Endothelial cell of umbilical vein (primary cell): Measurements from ENCODE around the gene AZI2. TPM values are rescaled to one million over a fixed set of nuclear protein-coding genes. Genes with fewer than 3 reads are reported as not detected.

ENCODE experiments used
- BruUV-seq: library from RNA; stranded (reverse); fragments of 400-500 nt; replicated peaks from 2 replicates; lab custom pipeline; 2021; lab: Mats Ljungman, UMichigan
- CTCF ChIA-PET: fragments of 300-600, 350-600 bp; sonication (Branson Sonifier 250); formaldehyde crosslinking; loops from one replicate; lab custom pipeline; 2021; ENCODE audit warnings: antibody characterized with exemption, inconsistent platforms; lab: Charles Lee
- POLR2A ChIA-PET: fragments of 300-600, 350-600 bp; sonication (Branson Sonifier 250); formaldehyde crosslinking; loops from one replicate; lab custom pipeline; 2021; ENCODE audit warnings: antibody characterized with exemption, inconsistent platforms; lab: Charles Lee
- DNase-seq: peaks from one replicate; pipeline ENCODE4 v3.0.0-alpha.2; 2011; ENCODE audit warnings: low read depth, low spot score
- FAIRE-seq: peaks from 2 replicates; lab custom pipeline; 2011; peaks lifted over from hg19 to GRCh38; lab: Jason Lieb, UNC
- H2AFZ ChIP-seq: 2 replicates; pipeline ENCODE4 v1.6.0; 2012; ENCODE audit warnings: low read depth, low read length, control low read depth, inconsistent platforms
- H3K27ac ChIP-seq: 2 replicates; pipeline ENCODE4 v1.5.1; 2011; ENCODE audit warnings: low read depth, mild to moderate bottlenecking, control low read depth, low read length, moderate library complexity; ENCODE audit not compliant: insufficient read depth
- H3K27me3 ChIP-seq, 2 experiments: 2 replicates each; pipeline versions ENCODE4 v1.6.0 to v1.6.1; 2011; ENCODE audit warnings: low read length in 2 of 2, mixed read lengths in 1 of 2; ENCODE audit not compliant: control insufficient read depth in 2 of 2, insufficient read depth in 2 of 2
- H3K36me3 ChIP-seq, 2 experiments: 2 replicates in 1 of 2; 3 replicates in 1 of 2; pipeline ENCODE4 v1.5.1; 2011; ENCODE audit warnings: low read length in 2 of 2, mild to moderate bottlenecking in 1 of 2, moderate library complexity in 1 of 2; ENCODE audit not compliant: control insufficient read depth in 2 of 2, insufficient read depth in 2 of 2; ENCODE audit errors: extremely low read depth in 1 of 2
- H3K4me1 ChIP-seq: 3 replicates; pipeline ENCODE4 v1.5.1; 2011; ENCODE audit warnings: mild to moderate bottlenecking, low read length; ENCODE audit not compliant: control insufficient read depth, insufficient read depth; ENCODE audit errors: extremely low read depth
- H3K4me2 ChIP-seq: 2 replicates; pipeline ENCODE4 v1.6.1; 2011; ENCODE audit warnings: low read length, control low read depth, mixed read lengths; ENCODE audit not compliant: insufficient read depth
- H3K4me3 ChIP-seq, 3 experiments: fragments of 200-600 bp in 1 of 3; sonication (generic), shearing (Covaris generic) in 1 of 3; replicated peaks in 1 of 3; 2 replicates each; pipeline ENCODE4 v1.5.1; 2011 to 2016; ENCODE audit warnings: control low read depth in 3 of 3, low read length in 3 of 3, mild to moderate bottlenecking in 2 of 3, inconsistent platforms in 1 of 3, low read depth in 1 of 3, moderate library complexity in 1 of 3; ENCODE audit not compliant: insufficient read depth in 1 of 3
- H3K79me2 ChIP-seq: 2 replicates; pipeline ENCODE4 v1.6.0; 2012; ENCODE audit warnings: low read length, inconsistent platforms; ENCODE audit not compliant: control insufficient read depth, insufficient read depth
- H3K9ac ChIP-seq: replicated peaks from 2 replicates; pipeline ENCODE3; 2011; ENCODE audit warnings: low read length, control low read depth; ENCODE audit not compliant: insufficient read depth; ENCODE audit errors: extremely low read depth
- H3K9me1 ChIP-seq: replicated peaks from 3 replicates; pipeline ENCODE4 v1.6.0; 2011; ENCODE audit warnings: mild to moderate bottlenecking, low read length; ENCODE audit not compliant: control insufficient read depth, insufficient read depth; ENCODE audit errors: extremely low read depth
- H3K9me3 ChIP-seq: replicated peaks from 2 replicates; pipeline ENCODE4 v1.5.1; 2012; ENCODE audit warnings: low read length, inconsistent platforms; ENCODE audit not compliant: control insufficient read depth, insufficient read depth
- H4K20me1 ChIP-seq: replicated peaks from 2 replicates; pipeline ENCODE3; 2011; ENCODE audit warnings: mild to moderate bottlenecking, low read length; ENCODE audit not compliant: control insufficient read depth, insufficient read depth; ENCODE audit errors: extremely low read depth
- EZH2 ChIP-seq: IDR thresholded peaks from 2 replicates; pipeline ENCODE4 v1.6.1; 2012; ENCODE audit warnings: borderline replicate concordance, low read depth, mild to moderate bottlenecking, moderate library complexity, low read length, inconsistent platforms; ENCODE audit not compliant: severe bottlenecking
- FOS ChIP-seq: IDR thresholded peaks from 2 replicates; pipeline ENCODE4 v1.6.1; 2011; ENCODE audit warnings: mild to moderate bottlenecking, low read length, moderate library complexity, borderline replicate concordance; ENCODE audit not compliant: insufficient read depth
- GATA2 ChIP-seq: IDR thresholded peaks from 2 replicates; pipeline ENCODE4 v1.7.0; 2011; ENCODE audit warnings: low read depth, mild to moderate bottlenecking, moderate library complexity, mixed read lengths, low read length; ENCODE audit not compliant: insufficient read length, insufficient read depth
- JUN ChIP-seq: IDR thresholded peaks from 2 replicates; pipeline ENCODE4 v1.6.1; 2011; ENCODE audit warnings: borderline replicate concordance, low read depth; ENCODE audit not compliant: insufficient read length, insufficient read depth
- MYC ChIP-seq: IDR thresholded peaks from one replicate; pipeline ENCODE4 v1.6.1; 2011; ENCODE audit warnings: mild to moderate bottlenecking, low read depth, low read length
- POLR2A ChIP-seq: IDR thresholded peaks from 2 replicates; pipeline ENCODE4 v1.6.1; 2012; ENCODE audit warnings: low read depth, mild to moderate bottlenecking, control low read depth, low read length
- POLR2AphosphoS5 ChIP-seq: IDR thresholded peaks from 2 replicates; pipeline ENCODE4 v1.6.1; 2012; ENCODE audit warnings: low read depth, mild to moderate bottlenecking, control low read depth, low read length, moderate library complexity; ENCODE audit not compliant: insufficient read depth
- dilution Hi-C: fragments of 300-500 bp; cut with MboI; formaldehyde crosslinking; loops from one replicate; pipeline ENCODE4 v1.15.0; 2019; ENCODE audit warnings: low sequenced_read_pairs; ENCODE audit not compliant: extremely low pct_ligation_motif_present
- intact Hi-C: fragments of 100-400 bp; cut with micrococcal nuclease; formaldehyde crosslinking; loops from one replicate; pipeline ENCODE4 v1.10.0; 2022
- polyA plus RNA-seq, 4 experiments: library from polyadenylated mRNA; depleted of rRNA in 3 of 4; stranded (reverse) in 3 of 4; unstranded in 1 of 4; fragments of >200 nt; gene quantifications; 2 replicates each; pipeline versions ENCODE4 v1.2.1 to v1.2.3, GENCODE V29; 2011 to 2012; ENCODE audit warnings: missing spikeins in 1 of 4
- total RNA-seq: library from RNA; stranded (reverse); gene quantifications from 2 replicates; pipeline ENCODE4 v1.2.3, GENCODE V29; 2021
- TF ChIP-seq, protein P1 (sequence below): IDR thresholded peaks from 2 replicates; pipeline ENCODE4 v1.6.1; 2011; ENCODE audit not compliant: insufficient read depth, insufficient read length
- TF ChIP-seq, protein P2 (sequence below), 2 donors: IDR thresholded peaks; 1 replicate in 1 of 2; 2 replicates in 1 of 2; pipeline ENCODE4 v1.5.1; 2011; ENCODE audit warnings: low read length in 2 of 2, mild to moderate bottlenecking in 2 of 2, moderate library complexity in 2 of 2, control low read depth in 1 of 2, inconsistent platforms in 1 of 2, low read depth in 1 of 2; ENCODE audit not compliant: insufficient read depth in 1 of 2; ENCODE audit errors: extremely low read depth in 1 of 2

The AZI2 gene
- total and polyA plus RNA-seq, 2 donors (not counting 3 experiments of a cell fraction or from before 2014, with no cell fraction given): 17.4 to 39.5 TPM

DNA sequence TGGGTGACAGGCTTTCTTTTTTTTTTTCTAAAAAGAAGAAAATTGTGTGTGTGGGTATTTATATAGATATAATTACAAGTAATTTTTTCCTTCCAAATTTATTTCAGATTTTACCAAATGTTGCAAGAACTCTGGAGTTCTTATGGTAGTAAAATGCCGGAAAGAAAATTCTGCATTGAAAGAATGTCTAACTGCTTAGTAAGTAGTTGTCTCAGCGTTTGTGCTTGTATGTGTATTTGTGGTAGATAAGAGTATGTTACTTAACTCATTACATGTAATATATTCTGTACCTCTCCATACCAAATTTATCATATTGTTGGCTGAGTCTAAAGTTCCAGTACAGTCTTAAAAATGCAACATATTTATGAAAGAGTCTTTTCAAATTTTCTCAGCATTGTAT, 32.4 kb downstream of the AZI2 start:
- Histone ChIP-seq H3K9me3 (no peaks in the 10 kb centered on the region), H2AFZ (no peak overlapping the region), H4K20me1 (peaks cover 2% of the 10 kb centered on the region), H3K36me3 (no peaks in the 10 kb centered on the region), H3K9ac (no peak overlapping the region), H3K4me2 (no peak overlapping the region), H3K27me3 (no peaks in the 10 kb centered on the region), H3K4me1 (peaks cover 4% of the 10 kb centered on the region), H3K27ac (no peak overlapping the region), H3K4me3 (no peak overlapping the region), H3K9me1 (no peaks in the 10 kb centered on the region), H3K79me2 (no peaks in the 10 kb centered on the region)
- BruUV-seq: no TSS peak
- FAIRE-seq: no peak
- POLR2A ChIA-PET: no interaction called here
- CTCF ChIA-PET: no interaction called here
- intact Hi-C loops (no loop called here), dilution Hi-C loops (no loop called here)
- TF ChIP-seq, protein P1, sequence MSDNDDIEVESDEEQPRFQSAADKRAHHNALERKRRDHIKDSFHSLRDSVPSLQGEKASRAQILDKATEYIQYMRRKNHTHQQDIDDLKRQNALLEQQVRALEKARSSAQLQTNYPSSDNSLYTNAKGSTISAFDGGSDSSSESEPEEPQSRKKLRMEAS: no peak
- no peak for TF ChIP-seq JUN
- TF ChIP-seq, protein P2, sequence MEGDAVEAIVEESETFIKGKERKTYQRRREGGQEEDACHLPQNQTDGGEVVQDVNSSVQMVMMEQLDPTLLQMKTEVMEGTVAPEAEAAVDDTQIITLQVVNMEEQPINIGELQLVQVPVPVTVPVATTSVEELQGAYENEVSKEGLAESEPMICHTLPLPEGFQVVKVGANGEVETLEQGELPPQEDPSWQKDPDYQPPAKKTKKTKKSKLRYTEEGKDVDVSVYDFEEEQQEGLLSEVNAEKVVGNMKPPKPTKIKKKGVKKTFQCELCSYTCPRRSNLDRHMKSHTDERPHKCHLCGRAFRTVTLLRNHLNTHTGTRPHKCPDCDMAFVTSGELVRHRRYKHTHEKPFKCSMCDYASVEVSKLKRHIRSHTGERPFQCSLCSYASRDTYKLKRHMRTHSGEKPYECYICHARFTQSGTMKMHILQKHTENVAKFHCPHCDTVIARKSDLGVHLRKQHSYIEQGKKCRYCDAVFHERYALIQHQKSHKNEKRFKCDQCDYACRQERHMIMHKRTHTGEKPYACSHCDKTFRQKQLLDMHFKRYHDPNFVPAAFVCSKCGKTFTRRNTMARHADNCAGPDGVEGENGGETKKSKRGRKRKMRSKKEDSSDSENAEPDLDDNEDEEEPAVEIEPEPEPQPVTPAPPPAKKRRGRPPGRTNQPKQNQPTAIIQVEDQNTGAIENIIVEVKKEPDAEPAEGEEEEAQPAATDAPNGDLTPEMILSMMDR (IDR thresholded peaks at IDR 0.05; ENCODE audit: extremely low read depth in 1 of 2, insufficient read depth in 1 of 2, low read depth in 1 of 2, low read length in 2 of 2): no peak
- TF ChIP-seq EZH2: no peak
- TF ChIP-seq FOS: no peak
- no peak for TF ChIP-seq MYC
- no peak for TF ChIP-seq POLR2AphosphoS5
- TF ChIP-seq POLR2A: no peak
- TF ChIP-seq GATA2: no peak
- DNase-seq: no peak
